GM21447 (cell line): Measurements from ENCODE around the gene SOWAHD.
"Not testable (repeated sequence)": the region's sequence is repeated elsewhere in the genome, so short reads cannot be mapped to it uniquely, and the experiment has no call there.

Experiments used
- ATAC-seq: cut with Tn5 transposase; IDR thresholded peaks from one replicate; pipeline ENCODE4 v1.9.1; 2021; ENCODE audit not compliant: unreplicated experiment

Gene SOWAHD

GRCh38 chrX:119758731-119759247 is 401 bp downstream of the SOWAHD start:
- no peak for ATAC-seq

DNA sequence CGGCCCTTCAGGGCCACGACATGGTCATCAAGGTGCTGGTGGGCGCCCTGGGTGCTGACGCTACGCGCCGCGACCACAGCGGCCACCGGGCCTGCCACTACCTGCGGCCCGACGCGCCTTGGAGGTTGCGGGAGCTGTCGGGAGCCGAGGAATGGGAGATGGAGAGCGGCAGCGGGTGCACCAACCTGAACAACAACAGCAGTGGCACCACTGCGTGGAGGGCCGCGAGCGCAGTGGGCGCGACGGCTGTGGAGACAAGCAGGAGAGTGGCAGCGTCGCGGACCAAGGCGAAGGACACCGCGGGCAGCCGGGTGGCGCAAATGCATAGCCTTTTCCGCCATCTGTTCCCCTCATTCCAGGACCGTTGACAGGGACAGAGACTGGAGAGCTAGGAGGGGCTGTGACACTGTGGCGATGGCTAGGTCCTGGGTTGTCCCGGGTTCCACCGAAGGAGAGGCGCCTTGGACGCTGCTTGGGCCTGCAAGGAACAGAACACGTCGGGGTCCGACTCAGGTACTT is 919 bp downstream of the SOWAHD start:
- ATAC-seq = no peak

GRCh38 chrX:119760026-119760877 is 1.9 kb downstream of the SOWAHD start:
- no peak for ATAC-seq

- ATAC-seq = no peak
Observed at GRCh38 chrX:119762718-119763117, 4.3 kb downstream of the SOWAHD start.

DNA sequence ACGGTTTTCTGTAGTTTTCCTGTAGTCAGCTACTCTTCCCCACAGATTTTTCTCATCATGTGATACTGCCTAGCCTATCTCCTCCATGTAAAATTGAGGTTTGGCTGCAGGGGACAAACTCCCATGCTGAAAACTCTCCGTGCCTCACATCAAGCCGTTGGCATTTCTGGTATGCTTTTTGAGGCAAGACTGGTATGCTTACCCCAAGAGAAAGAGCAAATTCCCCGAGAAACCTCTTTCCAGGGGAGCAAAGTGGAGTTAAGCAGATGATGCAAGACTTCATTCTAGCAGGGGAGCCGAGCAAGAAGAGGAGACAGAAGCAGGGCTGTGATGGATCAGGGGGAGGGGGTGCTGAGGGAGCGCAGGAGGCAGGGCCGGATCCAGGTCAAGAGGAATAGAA is 4.8 kb downstream of the SOWAHD start:
- no peak for ATAC-seq

GRCh38 chrX:119763836-119764387 is 5.5 kb downstream of the SOWAHD start:
- ATAC-seq = no peak

DNA sequence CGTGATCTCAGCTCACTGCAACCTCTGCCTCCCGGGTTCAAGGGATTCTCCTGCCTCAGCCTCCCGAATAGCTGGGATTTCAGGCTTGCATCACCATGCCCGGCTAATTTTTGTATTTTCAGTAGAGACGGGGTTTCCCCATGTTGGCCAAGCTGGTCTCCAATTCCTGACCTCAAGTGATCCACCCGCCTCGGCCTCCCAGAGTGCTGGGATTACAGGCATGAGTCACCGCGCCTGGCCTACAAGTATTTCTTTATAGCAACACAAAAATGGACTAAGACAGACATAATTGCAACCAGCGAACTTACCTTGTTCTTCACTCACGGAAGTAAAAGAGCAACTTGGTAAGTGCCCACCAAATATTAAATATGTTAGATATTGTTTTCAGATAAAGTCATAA is 10.0 kb downstream of the SOWAHD start:
- ATAC-seq = not testable (repeated sequence)

DNA sequence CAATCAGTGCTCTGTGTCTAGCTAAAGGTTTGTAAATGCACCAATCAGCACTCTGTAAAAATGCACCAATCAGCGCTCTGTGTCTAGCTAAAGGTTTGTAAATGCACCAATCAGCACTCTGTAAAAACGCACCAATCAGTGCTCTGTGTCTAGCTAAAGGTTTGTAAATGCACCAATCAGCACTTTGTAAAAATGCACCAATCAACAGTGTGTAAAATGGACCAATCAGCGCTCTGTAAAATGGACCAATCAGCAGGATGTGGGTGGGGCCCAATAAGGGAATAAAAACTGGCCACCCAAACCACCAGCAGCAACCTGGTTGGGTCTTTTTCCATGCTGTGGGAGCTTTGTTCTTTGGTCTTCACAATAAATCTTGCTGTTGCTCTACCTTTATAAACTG is 11.0 kb downstream of the SOWAHD start:
- ATAC-seq = not testable (repeated sequence)

DNA sequence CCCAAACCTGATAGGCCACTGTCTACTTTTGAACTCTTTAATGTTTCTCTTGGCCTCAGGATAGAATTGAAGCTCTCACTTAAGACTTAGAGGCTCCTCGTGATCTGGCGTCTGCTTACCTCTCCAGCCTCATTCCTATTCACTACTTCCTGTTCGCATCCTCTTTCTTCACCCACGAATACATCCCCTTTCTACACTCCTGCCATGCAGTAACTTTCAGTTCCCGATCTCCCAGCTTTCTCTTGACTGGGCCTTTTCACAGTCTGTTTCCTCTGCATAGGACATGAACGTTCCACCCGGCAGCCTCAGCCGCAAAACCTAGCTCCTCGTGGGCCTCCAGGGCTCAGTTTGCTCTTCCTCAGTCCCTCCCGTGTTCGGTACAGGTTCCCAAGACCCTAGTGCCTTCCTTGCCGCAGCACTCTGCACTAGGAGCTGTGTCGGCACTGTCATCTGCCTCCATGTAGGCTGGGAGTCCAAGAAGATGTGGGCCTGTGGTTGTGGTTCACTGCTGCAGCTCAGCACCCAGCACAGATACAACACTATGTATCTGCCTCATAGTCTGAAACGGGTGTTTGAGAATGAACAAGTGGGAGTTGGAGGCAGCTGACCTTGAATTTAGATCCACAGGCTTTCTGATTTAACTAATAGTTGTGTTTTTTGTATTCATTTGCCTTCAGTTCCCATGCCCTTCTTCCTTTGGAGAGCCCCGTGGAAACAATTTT is 17.3 kb downstream of the SOWAHD start:
- ATAC-seq = no peak

- ATAC-seq = no peak
Observed at GRCh38 chrX:119778829-119779228, 20.4 kb downstream of the SOWAHD start.

DNA sequence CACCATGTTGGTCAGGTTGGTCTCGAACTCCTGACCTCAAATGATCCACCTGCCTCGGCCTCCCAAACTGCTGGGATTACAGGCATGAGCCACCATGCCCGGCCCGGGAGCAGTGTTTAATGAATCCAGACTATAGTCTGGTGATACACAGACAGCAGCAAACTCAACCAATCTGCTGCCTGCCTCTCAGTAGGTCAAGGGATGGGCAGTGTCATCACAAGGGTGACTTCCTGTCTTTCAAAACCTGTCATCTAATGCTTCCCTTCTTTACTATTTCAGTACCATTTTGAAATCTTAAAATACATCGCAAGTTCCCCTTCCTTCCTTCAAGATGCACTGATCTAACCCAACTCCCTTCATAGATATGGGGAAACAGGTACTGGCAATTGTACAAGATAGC is 24.6 kb downstream of the SOWAHD start:
- ATAC-seq = no peak

DNA sequence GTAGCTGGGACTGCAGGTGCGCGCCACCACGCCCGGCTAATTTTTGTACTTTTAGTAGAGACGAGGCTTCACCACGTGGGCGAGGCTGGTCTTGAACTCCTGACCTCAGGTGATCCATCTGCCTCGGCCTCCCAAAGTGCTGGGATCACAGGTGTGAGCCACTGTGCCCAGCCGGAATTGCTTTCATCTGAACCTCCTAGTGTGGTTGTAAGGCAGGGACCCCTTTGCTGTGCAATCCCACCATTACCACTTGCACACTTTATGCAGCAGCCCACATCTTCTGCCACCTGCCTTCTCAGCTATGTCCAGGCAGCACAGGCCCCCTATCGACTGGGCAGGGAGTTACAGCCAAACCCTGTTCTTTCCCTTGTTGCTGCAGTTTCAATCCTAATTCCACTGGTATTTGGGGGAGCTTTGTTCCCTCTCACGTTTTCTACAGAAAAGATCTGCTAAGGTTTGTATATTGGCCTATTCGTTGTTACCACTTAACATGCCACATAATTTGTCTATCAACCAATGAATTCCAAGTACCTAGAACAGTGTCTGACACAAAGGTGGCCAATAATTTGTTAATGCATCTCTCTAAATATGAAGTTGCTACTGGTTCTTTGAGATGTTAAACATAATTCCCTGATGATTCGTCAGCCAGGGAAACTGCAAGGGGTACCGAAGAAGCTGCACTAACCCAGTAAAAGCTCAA is 26.5 kb downstream of the SOWAHD start:
- ATAC-seq = no peak

DNA sequence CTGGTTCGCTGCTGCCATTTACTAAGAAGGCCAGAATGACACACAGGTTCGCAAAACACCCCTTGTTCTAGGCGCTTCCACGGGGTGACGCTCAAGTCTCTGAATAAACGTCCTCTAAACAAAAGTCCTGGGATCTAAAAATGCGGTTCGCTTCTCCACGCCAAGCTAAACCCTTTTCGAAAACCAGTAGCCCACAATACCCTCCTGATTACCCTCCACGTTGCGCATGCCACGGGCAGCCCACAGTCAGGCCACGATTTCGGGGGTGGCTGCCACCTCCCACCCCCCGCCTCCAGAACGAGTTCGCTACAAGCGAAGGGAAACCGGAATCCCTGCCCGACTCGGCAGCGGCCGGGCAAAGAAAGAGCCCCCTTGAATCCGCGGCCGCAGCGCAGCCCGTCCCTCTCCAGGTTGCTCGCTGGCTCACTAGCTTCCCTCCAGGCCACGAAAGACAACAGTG is 32.6 kb downstream of the SOWAHD start:
- ATAC-seq = peak; percentile 24

GRCh38 chrX:119791437-119792231 is 33.2 kb downstream of the SOWAHD start, which contains the start of gene RPL39:
TSS of gene RPL39 (minus strand) at chrX:119791630. CDS start at chrX:119791576, 54 bp downstream.
- ATAC-seq = peak; percentile 84

DNA sequence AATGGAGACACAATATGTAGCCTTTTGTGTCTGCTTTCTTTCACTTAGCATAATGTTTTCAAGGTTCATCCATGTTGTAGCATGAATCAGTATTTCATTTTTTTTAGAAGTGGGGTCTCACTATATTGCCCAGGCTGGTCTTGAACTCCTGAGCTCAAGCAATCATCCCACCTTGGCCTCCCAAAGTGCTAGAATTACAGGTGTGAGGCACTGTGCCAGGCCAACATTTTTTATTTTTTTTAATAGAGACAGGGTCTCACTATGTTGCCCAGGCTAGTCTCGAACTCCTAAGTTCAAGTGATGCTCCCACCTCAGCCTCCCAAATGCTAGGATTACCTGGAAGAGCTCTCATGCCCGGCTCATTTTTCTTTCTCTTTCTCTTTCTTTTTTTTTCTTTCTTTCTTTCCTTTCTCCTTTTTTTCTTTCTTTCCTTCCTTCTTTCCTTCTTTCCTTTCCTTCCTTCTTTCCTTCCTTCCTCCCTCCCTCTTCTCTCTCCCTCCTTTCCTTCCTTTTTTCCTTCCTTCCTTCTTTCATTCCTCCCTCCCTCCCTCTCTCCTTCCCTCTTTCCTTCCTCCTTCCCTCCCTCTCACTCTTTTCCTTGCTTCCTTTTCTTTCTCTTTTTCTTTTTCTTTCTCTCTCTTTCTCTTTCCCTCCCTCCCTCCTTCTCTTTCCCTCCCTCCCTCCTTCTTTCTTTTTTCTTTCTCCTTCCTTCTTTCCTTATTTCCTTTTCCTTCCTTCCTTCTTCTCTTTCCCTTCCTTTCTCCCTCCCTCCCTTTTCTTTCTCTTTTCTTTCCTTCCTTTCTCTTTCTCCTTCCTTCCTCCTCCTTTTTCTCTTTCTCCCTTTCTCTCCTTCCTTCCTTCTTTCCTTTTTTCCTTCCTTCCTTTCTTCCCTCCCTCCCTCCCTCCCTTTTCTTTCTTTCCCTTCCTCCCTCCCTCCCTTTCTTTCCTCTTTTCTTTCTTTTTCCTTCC is 43.1 kb downstream of the SOWAHD start:
- no peak for ATAC-seq

GRCh38 chrX:119802546-119802945 is 44.2 kb downstream of the SOWAHD start:
- no peak for ATAC-seq

DNA sequence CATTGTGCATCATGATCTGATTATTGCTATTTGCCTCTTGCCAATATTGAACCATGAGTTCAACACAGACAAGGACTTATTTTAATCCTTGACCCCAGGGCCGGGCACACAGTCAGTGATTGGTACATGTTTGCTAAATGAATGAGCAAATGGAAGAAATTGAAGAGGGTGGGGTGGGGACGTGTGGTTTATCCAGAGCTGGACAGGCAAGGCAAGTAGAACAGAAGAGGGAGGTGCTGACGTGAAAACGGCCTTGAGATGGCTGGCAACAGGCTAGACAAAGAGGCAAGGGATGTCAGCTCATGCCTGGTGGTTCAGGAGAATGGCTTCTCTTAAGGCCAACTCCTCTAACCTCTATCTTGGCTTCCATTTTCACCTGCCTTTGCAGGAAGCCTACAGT is 50.1 kb downstream of the SOWAHD start:
- not testable (repeated sequence) for ATAC-seq

DNA sequence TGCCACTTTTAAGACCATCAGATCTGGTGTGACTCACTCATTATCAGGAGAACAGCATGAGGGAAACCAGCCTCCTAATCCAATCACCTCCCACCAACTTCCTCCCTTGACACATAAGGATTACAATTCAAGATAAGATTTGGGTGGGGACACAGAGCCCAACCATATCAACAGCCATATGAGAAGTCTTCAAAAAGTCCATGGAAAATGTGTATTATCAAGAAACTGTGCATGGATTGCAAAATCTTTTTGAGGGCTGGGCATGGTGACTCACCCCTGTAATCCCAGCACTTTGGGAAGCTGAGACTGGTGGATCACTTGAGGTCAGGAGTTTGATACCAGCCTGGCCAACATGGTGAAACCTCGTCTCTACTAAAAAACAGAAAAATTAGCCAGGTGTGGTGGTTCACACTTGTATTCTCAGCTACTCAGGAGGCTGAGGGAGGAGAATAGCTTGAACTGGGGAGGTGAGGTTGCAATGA is 50.8 kb downstream of the SOWAHD start:
- no peak for ATAC-seq
